Mucosa of rectum (tissue), 2 donors: ENCODE data around the gene CEP104.
"Not testable (repeated sequence)": the region's sequence is repeated elsewhere in the genome, so short reads cannot be mapped to it uniquely, and the experiment has no call there.

Source experiments
- H3K27ac ChIP-seq, 2 donors: one replicate each; pipeline ENCODE4 v1.7.0; 2013; ENCODE audit warnings: inconsistent platforms in 2 of 2, low read depth in 2 of 2, low read length in 2 of 2
- H3K27me3 ChIP-seq, 2 donors: one replicate each; pipeline ENCODE4 v1.7.0; 2013; ENCODE audit warnings: low read length in 2 of 2; ENCODE audit not compliant: control insufficient read depth in 2 of 2, insufficient read depth in 2 of 2
- H3K36me3 ChIP-seq, 2 donors: one replicate each; pipeline ENCODE4 v1.7.0; 2013; ENCODE audit warnings: low read length in 2 of 2; ENCODE audit not compliant: control insufficient read depth in 2 of 2, insufficient read depth in 2 of 2
- H3K4me1 ChIP-seq, 2 donors: one replicate each; pipeline ENCODE4 v1.7.0; 2013; ENCODE audit warnings: low read length in 2 of 2, mild to moderate bottlenecking in 1 of 2; ENCODE audit not compliant: control insufficient read depth in 2 of 2, insufficient read depth in 2 of 2
- H3K4me3 ChIP-seq, 2 donors: one replicate each; pipeline ENCODE4 v1.7.0; 2013; ENCODE audit warnings: low read length in 2 of 2
- H3K9ac ChIP-seq, 2 donors: one replicate each; pipeline ENCODE4 v1.7.0; 2013; ENCODE audit warnings: low read length in 2 of 2, low read depth in 1 of 2, mild to moderate bottlenecking in 1 of 2
- H3K9me3 ChIP-seq, 2 donors: one replicate each; pipeline ENCODE4 v1.7.0; 2013; ENCODE audit warnings: low read length in 2 of 2; ENCODE audit not compliant: control insufficient read depth in 2 of 2
- donor health status: healthy.
- donor health status: Normal muscosa, but diverticular disease.

The CEP104 gene

DNA sequence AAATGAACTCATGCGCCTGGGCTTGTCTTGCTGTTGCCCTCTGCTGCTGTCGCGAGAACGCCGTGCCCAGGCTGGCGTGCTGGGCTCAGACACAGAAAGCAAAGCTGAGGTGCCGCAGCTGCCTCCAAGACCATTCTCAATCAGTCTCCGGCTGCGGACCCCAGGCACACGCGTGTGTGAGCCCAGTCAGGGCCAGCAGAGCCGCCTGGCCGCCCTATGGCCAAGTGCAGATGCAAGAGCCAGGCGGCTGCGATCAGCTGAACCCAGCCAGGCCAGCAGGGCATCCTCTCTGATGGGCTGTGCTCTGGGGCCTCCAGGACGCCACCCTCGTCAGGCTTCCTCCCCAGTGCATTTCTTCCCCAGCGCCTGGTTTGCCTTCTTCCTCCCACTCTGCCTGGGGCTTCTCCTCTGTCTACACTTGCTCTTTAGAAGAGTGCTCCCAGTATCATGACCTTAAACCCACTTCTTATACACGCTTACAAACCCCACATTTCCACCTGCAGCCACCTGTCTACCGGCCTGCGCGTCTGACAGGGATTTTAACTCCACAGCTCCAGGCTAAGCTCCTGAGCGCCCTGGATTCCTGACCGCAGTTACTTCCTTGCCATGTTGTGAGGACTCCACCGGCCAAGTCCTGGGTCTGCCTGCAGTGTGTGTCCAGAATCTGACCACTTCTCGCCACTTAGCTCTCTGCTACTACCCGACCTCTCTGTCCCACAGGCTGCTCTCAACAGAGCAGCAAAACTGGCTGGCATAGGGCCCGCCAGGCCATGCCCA, 39.0 kb downstream of the CEP104 start:
- Histone ChIP-seq H3K4me3 (no peak overlapping the region), H3K36me3 (peaks cover 37 to 38% of the 10 kb centered on the region in 2 donors), H3K9ac (no peak overlapping the region)

DNA sequence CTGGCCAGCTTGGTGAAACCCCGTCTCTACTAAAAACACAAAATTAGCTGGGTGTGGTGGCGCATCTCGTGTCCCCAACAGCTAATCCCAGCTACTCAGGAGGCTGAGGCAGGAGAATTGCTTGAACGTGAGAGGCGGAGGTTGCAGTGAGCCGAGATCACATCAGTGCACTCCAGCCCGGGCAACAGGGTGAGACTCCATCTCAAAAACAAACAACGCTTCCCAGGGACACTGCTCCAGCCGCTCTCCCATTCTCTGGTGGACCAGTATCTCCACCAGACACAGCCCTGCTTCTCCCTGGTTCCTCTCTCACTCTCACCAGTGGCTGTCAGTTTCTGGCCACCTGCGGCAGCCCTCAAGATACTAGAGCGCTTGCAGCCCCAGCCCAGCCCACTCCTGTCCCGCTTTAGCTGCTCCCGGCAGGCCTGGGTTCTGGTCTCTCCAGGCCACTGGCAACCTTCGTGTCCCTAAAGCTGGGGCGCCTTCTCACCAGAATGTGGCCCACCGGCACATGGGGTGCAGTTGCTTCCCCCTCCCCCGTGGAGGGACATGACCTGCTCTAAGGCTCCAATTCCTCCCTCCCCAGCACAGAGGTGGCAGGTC, 39.8 kb downstream of the CEP104 start:
- no peaks in the 10 kb centered on the region for H3K27me3 ChIP-seq
- H3K4me3 ChIP-seq = no peak overlapping the region
- no peak overlapping the region for H3K9ac ChIP-seq
- no peak overlapping the region for H3K27ac ChIP-seq
- H3K4me1 ChIP-seq = no peaks in the 10 kb centered on the region
- H3K9me3 ChIP-seq = no peaks in the 10 kb centered on the region
- peaks cover 29 to 30% of the 10 kb centered on the region in 2 donors for H3K36me3 ChIP-seq

More for the DNA sequence above, 39.0 kb downstream of the CEP104 start:
- Histone ChIP-seq H3K27ac (no peak overlapping the region), H3K27me3 (no peaks in the 10 kb centered on the region), H3K9me3 (no peaks in the 10 kb centered on the region), H3K4me1 (no peaks in the 10 kb centered on the region)

DNA sequence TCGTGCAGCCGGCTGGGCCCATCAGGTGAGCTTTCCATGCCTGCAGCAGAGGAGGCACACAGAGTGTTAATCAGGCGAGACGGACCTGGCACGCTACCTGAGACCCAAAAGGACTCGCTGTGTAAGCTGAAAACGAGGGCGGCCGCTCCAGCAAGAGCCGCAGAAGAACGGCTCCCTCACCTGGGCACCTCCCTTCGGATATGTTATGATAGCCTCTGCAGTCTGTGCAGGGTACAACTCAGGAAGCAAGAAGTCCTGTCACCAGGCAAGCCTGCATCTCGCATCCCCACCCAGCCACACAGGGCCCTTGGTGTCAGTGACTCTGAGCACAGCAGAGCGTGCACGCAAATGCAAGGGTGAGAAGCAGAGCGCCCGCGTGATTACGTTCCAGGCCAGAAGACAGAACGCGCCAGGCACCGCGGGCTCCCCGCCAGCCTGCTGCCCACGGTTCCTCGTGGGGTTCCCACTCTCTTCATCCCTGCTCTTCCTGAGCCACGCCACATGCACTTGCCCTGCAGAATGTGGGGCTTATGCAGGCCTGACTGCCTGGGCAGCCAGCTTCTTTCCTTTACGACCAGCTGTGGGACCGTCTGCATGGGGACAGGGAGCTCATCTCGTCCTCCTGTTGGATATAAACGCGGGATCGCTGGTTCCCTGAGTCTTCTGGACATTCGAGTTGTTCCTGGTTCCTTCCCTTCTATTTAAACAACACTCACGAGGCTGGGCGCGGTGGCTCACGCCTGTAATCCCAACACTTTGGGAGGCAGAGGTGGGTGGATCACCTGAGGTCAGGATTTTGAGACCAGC, 40.5 kb downstream of the CEP104 start:
- Histone ChIP-seq H3K9ac (no peak overlapping the region), H3K27ac (no peak overlapping the region), H3K27me3 (no peaks in the 10 kb centered on the region), H3K4me3 (no peak overlapping the region), H3K9me3 (no peaks in the 10 kb centered on the region), H3K36me3 (peaks cover 24 to 26% of the 10 kb centered on the region in 2 donors), H3K4me1 (no peaks in the 10 kb centered on the region)

GRCh38 chr1:3814771-3815561, 42.0 kb downstream of the CEP104 start:
- H3K4me1 ChIP-seq = no peaks in the 10 kb centered on the region
- no peak overlapping the region for H3K4me3 ChIP-seq
- no peak overlapping the region for H3K27ac ChIP-seq
- no peak overlapping the region for H3K9ac ChIP-seq
- peaks cover 15 to 16% of the 10 kb centered on the region in 2 donors for H3K36me3 ChIP-seq
- no peaks in the 10 kb centered on the region for H3K27me3 ChIP-seq
- no peaks in the 10 kb centered on the region for H3K9me3 ChIP-seq

DNA sequence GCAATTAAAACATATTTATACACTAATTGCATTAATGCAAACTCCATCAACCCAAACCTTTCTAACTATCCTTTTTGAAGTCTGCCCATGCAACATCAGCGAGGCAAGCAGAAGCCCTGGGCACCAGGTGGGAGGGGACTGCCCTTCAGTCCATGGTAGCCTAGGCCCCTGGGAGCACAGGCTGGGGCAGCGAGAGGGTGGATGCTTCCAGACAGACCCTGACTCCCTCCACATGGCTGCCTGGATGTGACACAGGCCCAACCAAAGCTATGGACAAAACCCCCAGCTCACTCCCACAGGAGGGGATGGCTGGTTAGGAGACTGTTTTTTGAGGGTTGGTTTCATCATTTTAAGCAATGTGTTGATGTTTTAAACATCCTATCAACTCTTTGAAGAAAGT, 42.9 kb downstream of the CEP104 start:
- no peak overlapping the region for H3K4me3 ChIP-seq
- no peak overlapping the region for H3K27ac ChIP-seq
- no peak overlapping the region for H3K9ac ChIP-seq
- H3K9me3 ChIP-seq = no peaks in the 10 kb centered on the region
- no peaks in the 10 kb centered on the region for H3K4me1 ChIP-seq
- H3K36me3 ChIP-seq = peaks cover 13 to 14% of the 10 kb centered on the region in 2 donors
- no peaks in the 10 kb centered on the region for H3K27me3 ChIP-seq

DNA sequence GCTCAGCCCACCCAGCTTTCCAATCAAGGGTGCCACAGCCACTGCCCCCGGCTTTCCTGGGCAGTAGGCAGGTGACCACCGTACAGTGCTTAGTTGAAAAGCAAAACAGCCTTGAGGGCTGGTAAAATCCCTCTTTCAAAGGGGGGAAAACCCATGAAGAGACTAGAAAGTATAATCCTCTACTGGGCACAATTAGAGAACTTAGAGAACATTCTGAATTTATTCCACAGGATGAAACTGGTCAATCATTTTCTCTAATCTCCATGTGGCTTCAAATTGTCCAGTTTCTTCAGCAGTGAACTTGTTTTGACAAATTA, 45.5 kb downstream of the CEP104 start:
- no peaks in the 10 kb centered on the region for H3K9me3 ChIP-seq
- H3K4me1 ChIP-seq = no peaks in the 10 kb centered on the region
- H3K4me3 ChIP-seq = no peak overlapping the region
- H3K27ac ChIP-seq = no peak overlapping the region
- peaks cover 11 to 13% of the 10 kb centered on the region in 2 donors for H3K36me3 ChIP-seq
- H3K9ac ChIP-seq = no peak overlapping the region
- H3K27me3 ChIP-seq = no peaks in the 10 kb centered on the region

GRCh38 chr1:3810149-3810761, 46.8 kb downstream of the CEP104 start:
- not testable (repeated sequence) for H3K36me3 ChIP-seq, H3K27ac ChIP-seq, H3K4me1 ChIP-seq, H3K27me3 ChIP-seq, H3K9me3 ChIP-seq, H3K4me3 ChIP-seq, H3K9ac ChIP-seq

GRCh38 chr1:3809680-3810079, 47.3 kb downstream of the CEP104 start:
- H3K9ac ChIP-seq = no peak overlapping the region
- H3K4me3 ChIP-seq = no peak overlapping the region
- H3K9me3 ChIP-seq = no peaks in the 10 kb centered on the region
- peaks cover under 1 to 3% of the 10 kb centered on the region in 2 donors for H3K36me3 ChIP-seq
- H3K27ac ChIP-seq = no peak overlapping the region
- H3K4me1 ChIP-seq = no peaks in the 10 kb centered on the region
- H3K27me3 ChIP-seq = no peaks in the 10 kb centered on the region

DNA sequence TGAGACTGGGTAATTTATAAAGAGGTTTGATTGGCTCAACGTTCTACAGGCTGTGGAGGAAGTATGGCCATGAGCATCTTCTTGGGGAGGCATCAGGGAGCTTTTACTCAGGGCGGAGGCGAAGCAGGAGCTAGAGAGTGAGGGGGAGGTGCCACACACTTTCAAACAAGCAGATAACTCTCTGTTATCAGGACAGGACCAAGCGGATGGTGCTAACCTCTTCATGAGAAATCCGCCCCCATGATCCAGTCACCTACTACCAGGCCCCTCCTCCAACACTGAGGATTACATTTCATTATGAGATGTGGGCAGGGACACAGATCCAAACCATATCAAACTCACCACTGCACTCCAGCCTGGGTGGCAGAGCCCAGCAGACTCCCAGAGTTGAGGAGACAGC, 49.2 kb downstream of the CEP104 start:
- H3K27me3 ChIP-seq = peaks cover 3 to 6% of the 10 kb centered on the region in 2 donors
- no peaks in the 10 kb centered on the region for H3K4me1 ChIP-seq
- H3K9me3 ChIP-seq = no peaks in the 10 kb centered on the region
- H3K9ac ChIP-seq = no peak overlapping the region
- no peaks in the 10 kb centered on the region for H3K36me3 ChIP-seq
- H3K27ac ChIP-seq = no peak overlapping the region
- H3K4me3 ChIP-seq = no peak overlapping the region
